Astrocyte (in vitro differentiated cells and primary cell): ENCODE data around the gene CSRNP3. TPM values are rescaled to one million over a fixed set of nuclear protein-coding genes. Genes with fewer than 3 reads are reported as not detected.

Experiments used
- DNase-seq: peaks from one replicate; pipeline ENCODE4 v3.0.0-alpha.2; 2010; ENCODE audit warnings: low read depth
- FAIRE-seq: peaks from 2 replicates; lab custom pipeline; 2011; peaks lifted over from hg19 to GRCh38; lab: Jason Lieb, UNC
- H2AFZ ChIP-seq: 2 replicates; pipeline ENCODE4 v1.6.0; 2012; ENCODE audit warnings: low read depth, low read length, inconsistent platforms
- H3K27ac ChIP-seq: 2 replicates; pipeline ENCODE4 v1.5.1; 2011; ENCODE audit warnings: low read depth, low read length, inconsistent platforms
- H3K27me3 ChIP-seq: 2 replicates; pipeline ENCODE4 v1.6.0; 2011; ENCODE audit warnings: low read length, inconsistent platforms; ENCODE audit not compliant: insufficient read depth
- H3K36me3 ChIP-seq: 2 replicates; pipeline ENCODE4 v1.5.1; 2011; ENCODE audit warnings: low read length, inconsistent platforms; ENCODE audit not compliant: insufficient read depth
- H3K4me1 ChIP-seq: 2 replicates; pipeline ENCODE4 v1.5.1; 2011; ENCODE audit warnings: low read length, inconsistent platforms; ENCODE audit not compliant: insufficient read depth
- H3K4me2 ChIP-seq: 2 replicates; pipeline ENCODE4 v1.6.0; 2012; ENCODE audit warnings: low read length, inconsistent platforms
- H3K4me3 ChIP-seq: 2 replicates; pipeline ENCODE4 v1.5.1; 2011; ENCODE audit warnings: low read depth, mild to moderate bottlenecking, low read length, inconsistent platforms; ENCODE audit not compliant: insufficient read depth
- H3K79me2 ChIP-seq: 2 replicates; pipeline ENCODE4 v1.6.0; 2012; ENCODE audit warnings: mild to moderate bottlenecking, low read length, inconsistent platforms; ENCODE audit not compliant: insufficient read depth
- H3K9ac ChIP-seq: 2 replicates; pipeline ENCODE4 v1.6.0; 2012; ENCODE audit warnings: mild to moderate bottlenecking, low read length, inconsistent platforms
- H3K9me3 ChIP-seq: 2 replicates; pipeline ENCODE4 v1.5.1; 2012; ENCODE audit warnings: low read depth, mild to moderate bottlenecking, low read length, inconsistent platforms; ENCODE audit not compliant: insufficient read depth
- H4K20me1 ChIP-seq: 2 replicates; pipeline ENCODE4 v1.6.0; 2012; ENCODE audit warnings: low read length, inconsistent platforms; ENCODE audit not compliant: insufficient read depth
- H3K27ac Mint-ChIP-seq: one replicate; pipeline ENCODE4 v1.8.0; 2021; ENCODE audit warnings: mild to moderate bottlenecking, mixed read lengths; ENCODE audit not compliant: unreplicated experiment
- H3K27me3 Mint-ChIP-seq: one replicate; pipeline ENCODE4 v1.8.0; 2021; ENCODE audit warnings: low read depth, mixed read lengths; ENCODE audit not compliant: unreplicated experiment
- H3K36me3 Mint-ChIP-seq: one replicate; pipeline ENCODE4 v1.8.0; 2021; ENCODE audit warnings: low read depth, mixed read lengths; ENCODE audit not compliant: unreplicated experiment
- H3K4me1 Mint-ChIP-seq: one replicate; pipeline ENCODE4 v1.8.0; 2021; ENCODE audit warnings: low read depth, mixed read lengths; ENCODE audit not compliant: unreplicated experiment
- H3K4me3 Mint-ChIP-seq: one replicate; pipeline ENCODE4 v1.8.0; 2021; ENCODE audit warnings: mild to moderate bottlenecking, moderate library complexity, mixed read lengths; ENCODE audit not compliant: unreplicated experiment
- H3K9me3 Mint-ChIP-seq: one replicate; pipeline ENCODE4 v1.8.0; 2021; ENCODE audit warnings: mild to moderate bottlenecking, mixed read lengths; ENCODE audit not compliant: unreplicated experiment
- CTCF ChIP-seq: IDR thresholded peaks from 2 replicates; pipeline ENCODE4 v1.5.1; 2011; ENCODE audit warnings: low read depth, mild to moderate bottlenecking, inconsistent platforms, low read length, moderate library complexity; ENCODE audit not compliant: insufficient read depth
- EZH2 ChIP-seq: IDR thresholded peaks from 2 replicates; pipeline ENCODE4 v1.6.1; 2012; ENCODE audit warnings: mild to moderate bottlenecking, low read length, inconsistent platforms; ENCODE audit not compliant: insufficient read depth
- total RNA-seq: library from RNA; stranded (reverse); gene quantifications from 2 replicates; pipeline ENCODE4 v1.2.1, GENCODE V29; 2021

The CSRNP3 gene
- total RNA-seq, 1 donor from 2014 or later = 5.9 TPM

GRCh38 chr2:165479856-165480255, 10.4 kb downstream of the CSRNP3 start:
- Histone ChIP-seq H3K27me3 (no peaks in the 10 kb centered on the region), H4K20me1 (no peaks in the 10 kb centered on the region), H3K79me2 (no peaks in the 10 kb centered on the region), H2AFZ (no peak overlapping the region), H3K9me3 (no peaks in the 10 kb centered on the region), H3K27ac (no peak overlapping the region), H3K4me2 (no peak overlapping the region), H3K9ac (no peak overlapping the region), H3K4me3 (no peak overlapping the region), H3K36me3 (no peaks in the 10 kb centered on the region), H3K4me1 (no peaks in the 10 kb centered on the region)
- Mint-ChIP-seq H3K36me3 (no peaks in the 10 kb centered on the region), H3K4me1 (no peaks in the 10 kb centered on the region), H3K9me3 (peaks cover 4% of the 10 kb centered on the region), H3K27ac (no peak overlapping the region), H3K4me3 (no peak overlapping the region), H3K27me3 (no peaks in the 10 kb centered on the region)
- TF ChIP-seq EZH2 = no peak
- TF ChIP-seq CTCF = no peak
- DNase-seq = no peak
- FAIRE-seq = no peak

- Mint-ChIP-seq H3K4me1 (no peaks in the 10 kb centered on the region), H3K4me3 (no peak overlapping the region)
- H3K36me3 ChIP-seq = no peaks in the 10 kb centered on the region
These were observed 25.1 kb downstream of the CSRNP3 start for GRCh38 chr2:165494573-165494972.

More at GRCh38 chr2:165494573-165494972, 25.1 kb downstream of the CSRNP3 start:
- TF ChIP-seq CTCF (no peak), EZH2 (no peak)
- no peak overlapping the region for H3K4me2 ChIP-seq
- Mint-ChIP-seq H3K27me3 (no peaks in the 10 kb centered on the region), H3K9me3 (no peaks in the 10 kb centered on the region), H3K27ac (no peak overlapping the region), H3K36me3 (peaks cover 3% of the 10 kb centered on the region)
- no peaks in the 10 kb centered on the region for H3K27me3 ChIP-seq
- FAIRE-seq (no peak), DNase-seq (no peak)
- no peak overlapping the region for H3K27ac ChIP-seq
- H3K4me1 ChIP-seq = no peaks in the 10 kb centered on the region
- no peaks in the 10 kb centered on the region for H3K79me2 ChIP-seq
- H4K20me1 ChIP-seq = no peaks in the 10 kb centered on the region
- no peak overlapping the region for H3K4me3 ChIP-seq
- H3K9ac ChIP-seq = no peak overlapping the region
- H2AFZ ChIP-seq = no peak overlapping the region
- no peaks in the 10 kb centered on the region for H3K9me3 ChIP-seq
